GDM1 (cell line): ENCODE measurements around the gene DDA1.
A peak's percentile ranks its signal among the peaks of the same experiment; 100 is the strongest.
"Not testable (repeated sequence)": the region's sequence is repeated elsewhere in the genome, so short reads cannot be mapped to it uniquely, and the experiment has no call there.

ENCODE experiments used
- DNase-seq: peaks from one replicate; lab custom pipeline; 2025; lab: John Stamatoyannopoulos, UW

The DDA1 gene

DNA sequence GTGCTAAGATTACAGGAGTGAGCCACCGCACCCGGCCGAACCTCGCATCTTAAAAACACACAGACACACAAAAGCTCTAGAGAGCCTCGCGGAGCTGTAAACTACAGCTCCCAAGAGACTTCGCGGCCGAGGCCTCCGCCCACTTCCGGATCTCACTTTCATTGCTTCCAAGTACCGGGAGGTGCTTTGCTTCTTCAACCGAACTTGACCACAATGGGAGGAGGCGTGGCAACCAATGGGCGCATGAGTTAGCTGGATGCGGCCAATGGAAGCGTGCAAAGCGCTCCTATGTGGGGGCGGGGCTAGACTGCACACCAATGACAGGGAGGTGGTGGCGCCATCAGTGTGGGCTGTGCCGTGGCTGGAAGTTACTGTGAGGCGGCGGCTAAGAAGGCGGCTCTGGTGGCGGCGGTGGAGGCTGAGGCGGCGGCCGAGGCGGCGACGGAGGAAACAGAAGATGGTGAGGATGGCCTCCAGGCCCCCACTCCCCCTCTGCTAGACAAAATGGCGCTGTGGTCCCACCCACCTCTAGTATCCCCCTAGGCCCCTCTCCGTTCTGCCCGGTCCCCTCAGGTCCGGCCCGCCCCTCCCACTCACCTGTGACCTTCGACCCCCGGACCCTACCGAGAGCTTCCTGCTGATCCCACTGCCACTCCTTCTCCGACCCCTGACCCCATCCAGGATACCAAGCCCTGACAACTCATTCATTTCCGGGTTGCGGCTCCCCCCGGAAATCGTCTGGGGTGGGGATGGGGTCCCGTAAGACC, at the start of gene DDA1:
TSS of gene DDA1 (plus strand) at position 366 of the 767 bp plus-strand sequence. CDS start at position 458, 92 bp downstream.
- DNase-seq: peak; percentile 99

DNA sequence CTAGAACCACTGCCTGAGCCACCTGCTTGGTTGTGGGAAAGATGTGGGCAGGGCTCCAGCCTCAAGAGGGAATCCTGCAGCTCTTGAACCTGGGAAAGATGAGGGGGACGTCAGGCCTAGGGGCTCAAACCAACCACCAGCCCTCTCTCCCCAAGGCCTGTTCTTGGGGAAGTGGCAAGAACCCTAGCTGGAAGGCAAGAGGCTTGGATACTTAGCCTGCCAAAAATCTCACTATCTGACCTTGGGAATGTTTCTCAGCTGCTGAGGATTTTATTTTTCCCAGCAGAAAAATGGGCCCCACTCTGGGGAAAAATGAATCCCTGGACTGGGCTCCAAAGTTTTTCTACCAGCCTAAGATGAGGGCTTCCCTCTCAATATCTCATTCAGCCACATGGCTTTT, 49.4 kb upstream of the DDA1 start:
- DNase-seq: no peak

DNA sequence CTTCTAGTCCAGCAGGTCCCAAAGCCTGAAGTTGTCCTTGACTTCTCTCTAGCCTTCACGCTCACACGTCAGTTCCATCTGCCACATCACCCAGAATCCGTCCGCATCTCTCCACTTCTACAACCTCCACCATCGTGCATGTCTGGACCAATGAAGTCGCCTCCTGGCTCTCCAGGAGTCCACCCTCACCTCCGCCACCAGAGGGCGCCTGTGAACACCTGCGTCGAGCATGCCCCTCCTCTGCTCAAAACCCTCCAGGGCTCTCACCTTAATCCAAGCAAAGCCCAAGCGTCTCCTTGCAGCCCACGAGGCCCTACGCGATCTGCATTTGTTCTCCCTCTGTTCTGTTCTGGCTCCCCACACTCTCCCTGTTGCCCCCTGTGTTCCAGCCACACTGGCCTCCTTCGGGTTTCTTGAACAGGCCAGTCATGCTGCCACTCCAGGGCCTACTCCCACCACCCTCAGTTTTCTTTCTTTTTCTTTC, 48.5 kb upstream of the DDA1 start:
- peak; percentile 75 for DNase-seq

DNA sequence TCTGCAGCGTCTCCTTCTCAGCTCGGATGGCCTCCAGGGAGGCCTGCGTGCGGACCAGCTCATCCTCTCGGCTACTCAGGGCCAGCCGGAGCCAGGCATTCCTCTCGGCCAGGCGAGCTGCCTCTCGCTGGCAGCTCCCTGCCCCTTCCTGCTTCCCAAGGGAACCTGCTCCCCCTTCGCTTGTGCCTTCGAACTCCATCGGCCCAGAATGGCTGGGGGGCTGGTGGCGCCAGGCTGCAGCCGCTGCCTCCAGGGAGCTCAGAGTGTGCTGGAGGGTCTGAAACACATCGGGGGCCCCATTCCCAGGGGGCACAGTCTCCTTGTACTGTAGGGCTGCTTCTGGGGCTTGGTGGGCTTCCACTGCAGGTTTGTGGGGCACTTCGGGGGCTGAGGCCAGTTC, 46.8 kb upstream of the DDA1 start:
- DNase-seq: no peak

DNA sequence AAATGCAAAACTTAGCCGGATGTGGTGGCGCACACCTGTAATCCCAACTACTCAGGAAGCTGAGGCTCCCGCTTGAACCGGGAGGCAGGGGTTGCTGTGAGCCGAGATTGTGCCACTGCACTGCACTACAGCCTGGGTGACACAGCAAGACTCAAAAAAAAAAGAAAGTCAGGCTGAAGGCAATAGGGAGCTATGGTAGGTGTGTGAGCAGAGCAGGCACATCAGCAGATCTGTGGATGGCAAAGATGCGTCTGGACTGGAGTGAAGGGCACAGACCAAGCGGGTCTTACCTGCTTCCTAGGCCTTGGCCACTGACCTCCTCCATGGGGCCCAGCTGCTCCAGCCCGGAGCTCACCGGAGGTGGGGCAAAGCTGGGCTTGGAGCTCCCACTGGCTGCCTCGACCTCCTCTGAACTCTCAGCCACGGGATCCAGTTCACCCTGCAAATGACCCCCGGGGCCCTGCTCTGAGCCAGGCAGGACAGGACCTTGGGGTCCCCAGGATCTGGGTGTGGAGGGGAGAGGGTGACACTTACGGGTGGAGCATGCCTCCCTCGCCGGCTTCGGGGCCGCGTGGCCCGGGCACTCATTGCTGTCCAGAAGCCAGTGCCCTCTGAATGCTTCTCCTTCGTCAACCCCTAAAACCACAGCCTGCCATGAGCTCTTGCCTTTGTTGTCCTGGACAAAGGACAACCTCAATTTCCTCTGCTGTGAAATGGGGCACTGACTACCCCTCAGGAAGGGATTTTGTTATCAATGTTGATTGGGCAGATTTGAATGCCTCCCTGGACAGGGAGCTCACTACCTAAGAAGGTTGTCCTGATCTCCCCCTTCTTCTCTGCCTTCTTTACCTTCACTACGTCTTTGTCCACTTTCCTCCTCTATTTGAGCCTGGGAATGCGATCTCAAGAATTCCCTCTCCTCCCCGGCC, 45.4 kb upstream of the DDA1 start:
- DNase-seq: no peak

DNA sequence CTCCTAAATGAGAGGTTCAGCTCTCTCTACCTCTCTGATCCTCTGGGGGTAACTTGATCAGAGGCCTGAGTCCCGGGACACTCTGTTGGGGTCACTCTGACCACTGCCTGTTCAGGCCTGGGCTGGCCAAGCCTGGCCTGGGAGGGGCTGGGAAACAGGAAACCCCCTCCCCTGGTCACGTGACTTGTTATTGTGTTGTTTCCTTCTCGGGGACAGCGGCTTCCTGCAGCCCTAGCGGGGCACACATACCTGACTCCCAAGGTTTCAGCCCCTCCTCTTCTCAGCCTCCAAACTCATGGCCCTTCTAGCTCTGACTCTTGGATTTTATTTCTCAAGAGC, 44.8 kb upstream of the DDA1 start, which contains the start of gene USHBP1:
TSS of gene USHBP1 (minus strand) at position 105 of the 339 bp plus-strand sequence. CDS start 446 bp downstream, outside the sequence.
- DNase-seq: no peak

DNA sequence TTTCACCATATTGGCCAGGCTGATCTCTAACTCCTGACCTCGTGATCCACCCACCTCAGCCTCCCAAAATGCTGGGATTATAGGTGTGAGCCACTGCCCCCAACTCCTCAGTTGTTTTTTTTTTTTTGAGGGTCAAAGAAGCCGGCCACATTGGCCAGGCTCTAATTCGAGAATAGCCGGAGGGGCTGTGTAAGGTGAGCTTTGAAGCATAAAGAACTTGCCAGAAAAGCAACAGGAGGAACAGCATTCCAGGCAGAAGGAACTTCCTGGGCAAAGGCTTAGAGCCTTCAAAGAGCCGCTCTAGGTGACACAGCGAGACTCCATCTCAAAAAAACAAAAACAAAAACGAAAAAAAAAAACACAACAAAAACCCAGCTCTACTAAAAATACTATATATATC, 43.3 kb upstream of the DDA1 start:
- no peak for DNase-seq

DNA sequence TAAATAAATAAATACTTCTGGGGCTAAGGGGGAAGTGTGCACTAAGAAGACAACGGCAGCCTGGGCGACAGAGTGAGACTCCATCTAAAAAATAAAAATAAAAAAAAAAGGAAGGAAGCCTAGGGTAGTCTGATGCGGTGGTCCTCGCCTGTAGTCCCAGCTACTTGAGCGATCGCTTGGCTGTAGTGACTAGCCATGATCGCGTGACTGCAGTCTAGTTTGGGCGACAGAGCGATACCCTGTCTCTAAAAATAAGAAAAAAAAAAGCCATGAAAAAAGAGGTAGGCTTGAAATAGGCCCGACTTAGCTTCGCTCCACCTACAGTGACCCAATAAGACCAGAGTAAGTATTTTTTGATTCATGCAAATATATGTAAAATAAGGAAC, 42.8 kb upstream of the DDA1 start:
- DNase-seq: no peak

DNA sequence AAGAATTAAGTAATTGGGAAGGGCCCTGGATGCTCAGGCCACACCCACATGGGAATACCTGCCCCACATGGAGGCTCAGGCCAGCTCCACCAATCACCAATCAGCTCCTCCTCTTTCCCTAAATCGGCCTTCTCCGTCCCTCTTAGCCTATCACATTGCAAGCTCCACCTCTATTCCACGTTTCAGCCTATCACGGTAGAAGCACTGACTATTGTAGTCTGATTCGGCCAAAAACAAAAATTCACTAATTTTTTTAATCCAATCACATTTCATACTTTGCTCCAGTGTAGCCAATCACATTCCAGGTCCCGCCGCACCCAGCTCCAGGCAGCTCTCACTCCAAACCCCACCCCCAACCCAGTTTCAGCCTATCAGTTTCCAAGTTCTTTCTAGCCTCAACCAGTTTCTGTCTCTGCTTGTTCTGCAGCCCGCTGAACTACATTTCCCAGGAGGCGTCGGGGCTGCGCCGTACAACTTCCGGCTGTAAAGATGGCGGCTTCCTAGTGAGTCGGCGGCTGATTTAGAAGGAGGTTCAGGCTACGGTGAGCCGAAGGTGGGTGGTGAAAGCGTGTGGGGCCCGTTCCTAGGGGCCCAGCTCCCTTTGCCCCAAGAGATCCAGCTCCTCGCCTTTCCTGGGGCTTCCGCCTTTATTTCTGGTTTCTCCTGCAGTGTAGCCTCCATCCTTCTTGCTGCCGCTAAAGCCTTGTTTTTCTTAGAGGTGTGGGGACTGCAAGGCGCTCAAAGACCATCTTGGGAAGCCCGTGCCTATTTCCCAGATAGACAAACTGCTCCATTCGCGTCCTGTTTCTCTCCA, 42.2 kb upstream of the DDA1 start, which contains the start of gene BABAM1:
TSS of gene BABAM1 (plus strand) at position 469 of the 814 bp plus-strand sequence. CDS start 1,364 bp downstream, outside the sequence.
- DNase-seq: peak; percentile 98

DNA sequence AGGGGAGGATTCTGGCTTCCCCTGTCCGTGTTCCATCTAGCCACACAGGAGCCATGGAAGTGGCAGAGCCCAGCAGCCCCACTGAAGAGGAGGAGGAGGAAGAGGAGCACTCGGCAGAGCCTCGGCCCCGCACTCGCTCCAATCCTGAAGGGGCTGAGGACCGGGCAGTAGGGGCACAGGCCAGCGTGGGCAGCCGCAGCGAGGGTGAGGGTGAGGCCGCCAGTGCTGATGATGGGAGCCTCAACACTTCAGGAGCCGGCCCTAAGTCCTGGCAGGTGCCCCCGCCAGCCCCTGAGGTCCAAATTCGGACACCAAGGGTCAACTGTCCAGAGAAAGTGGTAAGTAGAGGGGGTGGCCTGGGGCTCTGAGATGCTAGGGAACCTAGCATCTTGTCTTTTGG, 40.6 kb upstream of the DDA1 start:
- DNase-seq: no peak

DNA sequence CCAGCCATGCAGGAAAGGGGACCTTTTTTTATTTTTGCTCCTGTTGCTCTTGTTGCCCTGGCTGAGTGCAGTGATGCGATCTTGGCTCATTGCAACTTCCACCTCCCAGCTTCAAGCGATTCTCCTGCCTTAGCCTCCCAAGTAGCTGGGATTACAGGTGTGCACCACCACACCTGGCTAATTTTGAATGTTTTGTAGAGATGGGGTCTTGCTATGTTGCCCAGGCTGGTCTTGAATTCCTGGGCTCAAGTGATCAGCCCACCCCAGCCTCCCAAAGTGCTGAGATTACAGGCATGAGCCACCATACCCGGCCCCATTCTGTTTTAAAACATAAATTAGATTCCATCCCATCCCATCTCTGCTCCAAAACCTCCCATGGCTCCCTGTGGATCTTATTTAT, 34.5 kb upstream of the DDA1 start:
- DNase-seq: not testable (repeated sequence)

DNA sequence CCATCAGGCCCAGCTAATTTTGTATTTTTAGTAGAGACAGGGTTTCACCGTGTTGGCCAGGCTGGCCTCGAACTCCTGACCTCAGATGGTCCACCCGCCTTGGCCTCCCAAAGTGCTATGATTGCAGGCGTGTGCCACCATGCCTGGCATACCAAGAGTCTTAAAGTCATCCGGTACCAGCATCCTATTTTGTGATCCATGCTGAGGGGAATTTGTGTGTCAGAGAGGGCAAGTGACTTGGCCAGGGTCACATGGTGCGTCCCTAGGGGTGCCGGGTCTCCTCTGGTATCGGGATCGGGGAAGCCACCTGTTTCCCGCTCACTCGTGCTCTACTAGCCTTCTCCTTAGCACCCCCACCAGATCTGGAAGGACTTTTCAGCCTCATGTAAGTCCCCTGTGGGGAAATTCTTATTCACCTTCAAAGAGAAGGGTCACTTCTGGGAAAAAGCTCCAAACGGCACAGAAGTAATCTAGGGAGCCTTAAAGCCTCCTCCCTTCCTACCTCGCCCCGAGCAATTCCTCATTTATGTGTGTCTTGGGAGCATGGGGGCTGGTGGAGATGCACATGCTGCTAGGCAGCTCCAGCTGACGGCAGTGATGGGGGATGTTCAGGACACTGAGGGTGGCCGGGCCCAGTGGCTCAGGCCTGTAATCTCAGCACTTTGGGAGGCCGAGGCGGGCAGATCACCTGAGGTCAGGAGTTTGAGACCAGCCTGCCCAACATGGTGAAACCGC, 33.8 kb upstream of the DDA1 start:
- no peak for DNase-seq

DNA sequence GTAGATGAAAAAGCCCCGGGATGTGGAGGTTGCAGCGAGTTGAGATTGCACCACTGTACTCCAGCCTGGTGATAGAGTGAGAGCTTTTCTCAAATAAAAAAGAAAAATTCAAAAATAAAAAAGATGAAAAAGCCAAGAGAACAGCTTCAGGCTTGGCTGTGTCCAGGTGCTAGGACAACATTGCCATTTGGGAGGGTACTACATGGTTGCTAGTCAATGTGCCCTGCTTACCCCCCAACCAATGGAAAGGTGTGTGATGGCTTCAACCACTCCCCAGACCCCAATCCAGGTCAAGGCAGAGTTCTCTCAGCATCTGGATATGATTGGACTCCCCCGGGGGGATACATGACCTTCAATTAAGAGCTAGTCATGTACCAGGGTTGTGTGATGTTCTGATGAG, 29.9 kb upstream of the DDA1 start:
- DNase-seq: no peak

DNA sequence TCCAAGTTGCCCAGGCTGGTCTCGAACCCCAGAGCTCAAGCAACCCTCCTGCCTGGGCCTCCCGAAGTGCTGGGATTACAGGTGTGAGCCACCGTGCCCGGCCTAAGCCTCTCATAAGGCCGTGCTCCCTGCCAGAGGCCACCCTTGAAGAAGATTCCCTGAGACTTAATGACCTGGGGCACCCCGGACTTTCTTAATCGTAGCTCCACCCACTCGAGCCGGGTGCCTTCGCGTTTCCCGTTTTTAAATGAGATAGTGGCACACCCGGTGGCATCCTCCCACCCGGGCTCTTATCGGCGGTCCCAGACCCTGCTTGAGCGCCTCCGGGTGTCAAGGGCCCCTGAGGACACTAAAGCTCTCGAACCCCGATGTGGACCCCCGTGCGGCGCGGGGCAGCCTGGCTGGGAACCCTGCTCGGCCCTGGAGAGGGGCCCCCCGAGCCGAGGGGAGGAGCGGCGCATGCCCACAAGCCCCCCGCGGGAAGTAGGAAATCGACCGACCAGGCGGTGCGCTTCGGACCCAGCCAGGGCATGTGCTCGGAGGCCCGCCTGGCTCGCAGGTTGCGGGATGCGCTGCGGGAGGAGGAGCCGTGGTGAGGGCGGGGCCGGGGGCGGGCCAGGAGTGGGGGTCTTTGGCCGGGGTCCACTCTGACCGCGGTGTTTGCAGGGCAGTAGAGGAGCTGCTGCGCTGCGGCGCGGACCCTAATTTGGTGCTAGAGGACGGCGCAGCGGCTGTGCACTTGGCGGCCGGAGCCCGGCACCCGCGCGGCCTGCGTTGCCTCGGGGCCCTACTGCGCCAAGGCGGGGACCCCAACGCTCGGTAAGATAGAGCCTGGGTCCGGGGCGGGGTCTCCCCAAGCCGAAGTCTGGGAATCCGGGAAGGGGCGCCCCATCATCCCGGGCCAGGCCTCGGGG, 27.7 kb upstream of the DDA1 start, which contains the start of gene ANKLE1:
TSS of gene ANKLE1 (plus strand) at position 511 of the 914 bp plus-strand sequence. CDS start at position 531, 20 bp downstream.
- no peak for DNase-seq

DNA sequence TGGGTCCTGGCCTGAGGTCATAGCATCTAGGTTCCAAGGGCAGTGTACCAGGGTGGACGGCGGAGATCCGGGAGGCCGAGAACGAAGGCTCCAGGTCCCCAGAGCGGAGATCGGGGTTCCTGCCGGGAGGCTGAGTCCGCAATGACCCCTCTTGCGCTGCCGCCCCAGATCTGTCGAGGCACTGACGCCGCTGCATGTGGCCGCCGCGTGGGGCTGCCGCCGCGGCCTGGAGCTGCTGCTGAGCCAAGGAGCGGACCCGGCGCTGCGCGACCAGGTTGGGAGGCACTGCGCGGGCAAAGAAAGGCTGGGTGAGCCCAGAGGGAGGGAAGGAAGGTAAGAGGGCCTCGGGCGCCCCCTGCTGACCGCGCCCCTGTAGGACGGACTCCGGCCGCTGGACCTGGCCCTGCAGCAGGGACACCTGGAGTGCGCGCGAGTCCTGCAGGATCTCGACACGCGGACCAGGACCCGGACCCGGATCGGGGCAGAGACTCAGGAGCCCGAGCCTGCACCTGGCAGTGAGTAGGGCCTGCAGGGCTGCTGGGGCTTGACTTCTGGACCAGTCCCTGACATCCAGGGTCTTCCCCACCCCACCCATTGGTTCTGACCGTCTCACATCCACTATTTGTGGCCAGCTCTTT, 26.8 kb upstream of the DDA1 start:
- DNase-seq: peak; percentile 64

DNA sequence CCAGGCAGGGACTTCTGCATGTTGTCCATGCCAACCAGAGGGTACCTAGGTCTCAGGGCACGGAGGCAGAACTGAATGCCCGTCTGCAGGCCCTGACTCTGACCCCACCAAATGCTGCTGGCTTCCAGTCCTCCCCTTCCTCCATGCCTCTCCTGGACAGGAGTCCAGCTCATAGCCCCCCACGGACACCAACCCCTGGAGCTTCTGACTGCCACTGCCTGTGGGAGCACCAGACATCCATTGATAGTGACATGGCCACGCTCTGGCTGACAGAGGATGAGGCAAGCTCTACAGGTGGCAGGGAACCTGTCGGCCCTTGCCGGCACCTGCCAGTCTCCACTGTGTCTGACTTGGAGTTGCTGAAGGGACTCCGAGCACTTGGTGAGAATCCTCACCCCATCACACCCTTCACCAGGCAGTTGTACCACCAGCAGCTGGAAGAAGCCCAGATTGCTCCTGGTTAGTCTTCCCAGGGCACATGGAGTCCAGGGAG, 25.8 kb upstream of the DDA1 start:
- DNase-seq: no peak

DNA sequence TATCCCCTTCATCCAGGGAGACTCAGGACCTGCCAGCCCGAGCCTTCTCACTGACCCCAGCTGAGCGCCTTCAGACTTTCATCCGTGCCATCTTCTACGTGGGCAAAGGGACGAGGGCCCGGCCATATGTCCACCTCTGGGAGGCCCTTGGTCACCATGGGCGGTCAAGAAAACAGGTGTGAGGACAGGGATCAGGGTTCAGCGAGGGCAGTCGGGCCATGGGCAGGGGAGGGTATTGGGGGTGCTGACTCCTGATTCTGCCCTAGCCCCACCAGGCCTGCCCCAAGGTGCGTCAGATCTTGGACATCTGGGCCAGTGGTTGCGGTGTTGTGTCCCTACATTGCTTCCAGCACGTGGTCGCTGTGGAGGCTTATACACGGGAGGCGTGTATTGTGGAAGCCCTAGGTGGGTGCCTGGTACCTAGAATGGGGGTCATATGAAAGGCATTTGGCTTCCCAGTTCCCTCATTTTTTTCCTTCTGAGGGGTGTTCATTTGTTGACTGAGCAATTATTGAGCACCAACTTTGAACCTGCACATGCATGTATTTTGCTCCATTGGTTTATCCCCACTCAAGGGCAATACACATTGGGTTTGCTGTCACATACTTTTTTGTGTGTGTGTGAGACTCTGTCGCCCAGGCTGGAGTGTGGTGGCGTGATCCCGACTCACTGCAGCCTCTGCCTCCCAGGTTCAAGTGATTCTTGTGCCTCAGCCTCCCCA, 23.8 kb upstream of the DDA1 start:
- no peak for DNase-seq

DNA sequence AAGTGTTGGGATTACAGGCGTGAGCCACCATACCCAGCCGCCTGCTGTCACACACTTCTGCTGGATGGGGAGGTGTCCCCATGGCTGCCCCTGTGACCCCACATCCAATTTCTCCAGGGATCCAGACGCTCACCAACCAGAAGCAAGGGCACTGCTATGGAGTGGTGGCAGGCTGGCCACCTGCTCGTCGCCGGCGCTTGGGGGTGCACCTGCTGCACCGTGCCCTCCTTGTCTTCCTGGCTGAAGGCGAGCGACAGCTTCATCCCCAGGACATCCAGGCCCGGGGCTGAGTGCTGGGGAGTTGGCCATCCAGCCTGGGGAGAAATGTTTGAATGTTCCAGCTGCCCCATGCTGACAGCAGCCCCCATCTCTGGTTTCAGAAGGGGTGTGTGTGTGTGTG, 23.1 kb upstream of the DDA1 start:
- DNase-seq: no peak

DNA sequence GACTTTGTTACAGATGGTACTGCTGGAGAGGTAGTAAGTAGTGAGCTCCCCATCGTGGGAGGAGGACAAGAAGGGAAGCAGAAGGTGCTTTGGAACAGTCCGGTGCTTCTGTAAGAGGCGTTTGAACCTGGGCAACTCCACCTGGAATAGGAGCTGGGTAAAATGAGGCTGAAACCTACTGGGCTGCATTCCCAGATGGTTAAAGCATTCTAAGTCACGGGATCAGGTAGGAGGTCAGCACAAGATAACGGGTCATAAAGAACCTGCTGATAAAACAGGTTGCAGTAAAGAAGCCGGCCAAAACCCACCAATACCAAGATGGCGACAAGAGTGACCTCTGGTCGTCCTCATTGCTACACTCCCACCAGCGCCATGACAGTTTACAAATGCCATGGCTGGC, 22.6 kb upstream of the DDA1 start:
- no peak for DNase-seq
